ENCODE data around the gene C9orf50.

Gene C9orf50

DNA sequence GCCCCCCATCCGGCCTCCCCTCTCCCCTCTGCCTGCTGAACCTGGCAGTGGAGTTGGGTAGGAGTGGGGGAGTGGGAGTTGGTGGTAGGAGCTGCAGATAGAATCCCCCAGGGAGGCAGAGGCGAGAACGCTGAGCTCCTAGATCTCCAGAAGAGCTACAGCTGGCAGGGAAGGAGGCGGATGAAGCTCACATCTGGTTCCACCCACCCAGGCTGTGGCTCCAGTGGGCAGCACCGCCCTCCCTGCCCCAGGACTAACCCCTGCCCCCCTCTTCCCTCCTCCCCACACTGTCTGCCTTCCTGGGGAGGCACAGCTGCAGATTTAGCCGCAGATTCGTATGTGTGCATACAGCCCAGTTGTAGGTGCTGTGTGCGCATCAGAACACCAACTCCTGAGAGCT lies 34.2 kb downstream of the C9orf50 start:
- no peak for DNase-seq

DNA sequence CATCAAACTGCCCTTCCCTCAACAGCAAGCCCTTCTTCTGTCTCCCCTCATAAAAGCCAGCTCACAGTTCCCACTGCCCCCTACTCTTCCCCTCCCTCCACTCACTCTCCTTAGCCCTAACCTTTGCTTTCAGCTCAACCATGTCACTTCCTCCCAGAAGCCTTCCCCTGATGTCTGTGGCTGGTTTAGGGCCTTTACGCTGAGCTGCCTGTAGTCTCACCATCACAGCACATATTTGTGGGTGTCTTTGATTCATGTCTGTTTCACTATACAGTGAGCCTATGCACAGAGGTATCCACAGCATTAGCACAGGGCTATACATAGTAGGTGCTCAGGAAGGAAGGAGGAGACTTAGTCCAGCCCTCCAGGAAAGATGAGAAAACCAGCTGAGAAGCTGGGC lies 34.7 kb downstream of the C9orf50 start:
- no peak for DNase-seq

DNA sequence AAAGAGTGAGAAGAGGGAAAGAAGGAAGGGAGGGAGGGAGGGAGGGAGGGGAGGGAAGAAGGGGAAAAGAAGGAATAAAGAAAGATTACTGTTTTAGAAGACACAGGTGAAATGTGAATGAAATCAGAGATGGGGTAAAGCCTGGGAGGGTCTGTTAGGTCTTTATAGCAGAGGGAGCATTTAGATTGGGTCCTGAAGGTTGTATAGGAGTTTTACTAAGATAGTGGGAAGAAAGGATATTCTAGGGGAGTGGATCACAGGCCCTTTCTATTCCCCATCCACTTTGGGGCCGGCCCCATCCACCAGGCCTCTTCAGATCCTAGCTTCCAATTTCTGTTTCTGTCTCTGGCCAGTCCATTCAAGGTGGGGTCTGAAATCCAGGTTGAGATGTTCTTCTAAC lies 35.5 kb downstream of the C9orf50 start:
- DNase-seq = no peak

DNA sequence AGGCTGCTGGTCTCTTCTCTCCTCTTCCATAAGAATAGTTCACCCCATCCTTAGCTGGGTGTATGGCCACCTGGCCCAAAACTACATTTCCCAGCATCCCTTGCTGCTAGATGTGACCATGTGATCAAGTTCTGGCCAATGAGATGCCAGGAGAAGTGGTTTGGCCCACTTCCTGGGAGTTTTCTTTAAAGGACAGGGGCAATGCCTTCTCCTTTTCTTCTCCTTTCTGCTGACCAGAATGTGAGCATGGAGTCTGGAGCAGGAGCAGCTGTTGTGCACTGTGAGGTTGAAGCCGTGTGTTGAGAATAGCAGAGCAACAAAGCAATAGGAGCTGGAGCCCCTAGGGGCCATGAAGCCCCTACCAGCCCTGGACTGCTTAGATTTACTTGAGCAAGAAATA lies 36.8 kb downstream of the C9orf50 start:
- peak; percentile 42 for DNase-seq

- no peak for DNase-seq
Measured at GRCh38 chr9:129583308-129584038, 37.4 kb downstream of the C9orf50 start.

DNA sequence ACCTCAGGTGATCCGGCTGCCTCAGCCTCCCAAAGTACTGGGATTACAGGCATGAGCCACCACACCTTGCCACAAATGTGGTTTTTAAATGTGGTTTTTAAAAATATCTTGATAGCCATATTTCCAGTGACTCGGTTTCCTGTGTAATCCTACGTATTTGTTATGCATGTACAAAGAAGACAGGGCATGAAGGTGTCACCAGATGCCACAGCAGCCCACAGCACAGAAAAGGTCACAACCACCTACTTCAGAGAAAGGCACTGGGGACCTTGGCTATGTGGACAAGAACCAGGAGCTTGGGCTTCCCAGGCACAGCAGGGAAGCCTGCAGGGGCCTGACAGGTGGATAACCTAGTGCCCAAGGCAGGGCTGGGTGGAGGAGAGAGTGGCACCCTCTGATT lies 38.0 kb downstream of the C9orf50 start:
- DNase-seq = no peak

- DNase-seq = no peak
Measured at GRCh38 chr9:129581505-129582189, 39.3 kb downstream of the C9orf50 start.

DNA sequence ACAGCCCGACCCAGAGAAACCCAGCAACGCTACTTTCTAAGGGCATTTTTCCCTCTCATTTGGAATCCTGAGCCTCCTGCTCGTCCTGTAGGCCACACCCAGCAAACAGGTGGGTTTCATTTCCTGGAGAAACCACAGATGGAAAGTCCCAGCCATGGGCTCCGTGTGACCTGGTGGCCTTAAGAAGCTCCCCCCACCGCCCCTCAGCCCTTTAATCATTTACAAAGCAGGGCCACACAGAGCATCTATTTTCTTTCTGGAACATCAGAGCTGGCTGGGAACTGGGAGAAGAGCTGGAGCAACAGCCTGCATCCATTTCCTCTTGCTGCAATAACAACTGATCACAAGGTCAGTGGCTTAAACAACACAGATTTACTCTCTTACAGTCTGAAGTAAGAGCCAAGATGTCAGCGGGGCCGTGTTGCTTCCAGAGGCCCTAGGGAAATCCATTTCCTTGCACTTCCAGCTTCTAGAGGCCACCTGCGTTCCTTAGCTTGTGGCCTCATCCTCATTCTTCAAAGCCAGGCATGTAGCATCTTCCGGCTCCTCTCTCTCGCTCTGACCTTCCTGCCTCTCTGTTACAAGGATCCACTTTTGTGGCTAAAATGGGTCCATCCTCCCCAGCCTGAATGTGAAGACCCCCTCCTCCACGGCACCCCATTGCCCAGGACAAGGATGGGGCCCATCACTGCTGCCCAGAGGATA lies 40.5 kb downstream of the C9orf50 start:
- DNase-seq = no peak

DNA sequence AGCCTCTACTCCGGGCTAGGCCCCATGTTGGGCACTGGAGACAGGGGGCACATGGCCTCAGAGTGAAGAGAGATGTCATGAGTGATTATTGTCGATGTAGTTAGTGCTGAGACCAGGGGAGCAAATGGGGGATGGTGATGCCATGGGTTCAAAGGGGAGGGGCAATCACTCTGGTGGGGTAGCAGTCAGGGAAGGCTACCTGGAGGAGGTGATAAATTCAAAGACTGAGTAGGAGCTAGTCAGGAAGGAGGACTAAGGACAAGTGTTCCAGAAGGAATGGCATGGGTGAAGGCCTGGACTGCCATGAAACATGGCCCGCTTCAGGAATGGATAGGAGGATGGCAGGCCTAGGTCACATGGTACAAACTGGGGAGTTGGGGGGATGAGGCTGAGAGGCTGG lies 41.6 kb downstream of the C9orf50 start:
- DNase-seq = no peak

- no peak for DNase-seq
Measured at GRCh38 chr9:129576546-129577543, 44.1 kb downstream of the C9orf50 start.

GRCh38 chr9:129575818-129576217 lies 45.1 kb downstream of the C9orf50 start:
- no peak for DNase-seq

DNA sequence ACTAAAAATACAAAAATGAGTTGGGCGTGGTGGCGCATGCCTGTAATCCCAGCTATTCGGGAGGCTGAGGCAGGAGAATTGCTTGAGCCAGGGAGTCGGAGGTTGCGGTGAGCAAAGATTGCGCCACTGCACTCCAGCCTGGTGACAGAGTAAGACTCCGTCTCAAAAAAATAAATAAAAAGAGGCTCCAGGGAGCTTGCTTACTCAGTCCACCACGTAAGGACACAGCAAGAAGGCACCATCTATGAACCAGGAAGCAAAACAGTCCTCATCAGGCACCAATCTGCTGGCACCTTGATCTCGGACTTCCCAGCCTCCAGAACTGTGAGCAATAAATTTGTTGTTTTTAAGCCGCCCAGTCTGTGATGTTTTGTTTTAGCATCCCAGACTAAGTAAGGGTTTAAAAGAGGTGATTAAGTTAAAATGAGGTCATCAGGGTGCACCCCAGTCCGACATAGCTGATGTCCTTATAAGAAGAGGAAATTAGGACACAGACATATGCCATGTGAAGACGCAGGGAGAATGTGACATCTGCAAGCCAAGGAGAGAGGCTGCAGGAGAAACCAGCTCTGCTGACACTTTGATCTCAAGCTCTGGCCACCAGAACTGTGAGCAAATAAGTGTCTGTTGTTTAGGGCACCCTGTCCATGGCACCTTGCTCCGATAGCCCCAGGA lies 45.9 kb downstream of the C9orf50 start:
- no peak for DNase-seq

DNA sequence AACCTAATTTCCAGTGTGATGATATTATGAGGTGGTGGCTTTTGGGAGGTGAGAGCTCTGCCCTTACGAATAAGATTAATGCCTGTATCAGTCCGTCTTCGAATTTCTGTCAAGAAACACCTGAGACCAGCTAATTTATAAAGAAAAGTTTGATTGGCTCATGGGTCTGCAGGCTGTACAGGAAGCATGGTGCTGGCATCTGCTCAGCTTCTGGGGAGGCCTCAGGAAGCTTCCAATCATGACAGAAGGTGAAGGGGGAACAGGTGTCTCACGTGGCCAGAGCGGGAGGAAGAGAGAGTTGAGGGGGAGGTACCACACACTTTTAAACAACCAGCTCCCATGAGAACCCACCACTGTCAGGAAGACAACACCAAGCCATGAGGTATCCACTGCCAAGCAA lies 46.9 kb downstream of the C9orf50 start:
- no peak for DNase-seq

GRCh38 chr9:129572517-129572916 lies 48.4 kb downstream of the C9orf50 start:
- no peak for DNase-seq

DNA sequence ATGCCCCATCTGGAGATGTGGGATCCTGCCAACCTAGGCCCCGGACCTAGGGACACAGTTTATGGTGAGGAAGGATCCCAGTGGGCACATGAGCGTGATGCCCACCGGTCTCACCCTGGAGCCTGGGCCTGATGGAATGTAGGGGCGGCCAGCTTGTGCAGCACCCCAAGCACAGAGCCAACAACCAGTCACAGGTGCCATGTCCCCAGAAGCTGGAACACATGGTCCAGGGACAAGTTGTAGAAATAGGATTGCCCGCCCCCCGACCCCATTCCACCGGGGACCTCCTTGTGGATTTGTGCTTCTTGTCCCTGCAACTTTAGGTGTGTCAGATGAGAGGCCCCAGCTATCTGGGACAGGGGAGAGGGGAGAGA lies 48.9 kb downstream of the C9orf50 start:
- no peak for DNase-seq

DNA sequence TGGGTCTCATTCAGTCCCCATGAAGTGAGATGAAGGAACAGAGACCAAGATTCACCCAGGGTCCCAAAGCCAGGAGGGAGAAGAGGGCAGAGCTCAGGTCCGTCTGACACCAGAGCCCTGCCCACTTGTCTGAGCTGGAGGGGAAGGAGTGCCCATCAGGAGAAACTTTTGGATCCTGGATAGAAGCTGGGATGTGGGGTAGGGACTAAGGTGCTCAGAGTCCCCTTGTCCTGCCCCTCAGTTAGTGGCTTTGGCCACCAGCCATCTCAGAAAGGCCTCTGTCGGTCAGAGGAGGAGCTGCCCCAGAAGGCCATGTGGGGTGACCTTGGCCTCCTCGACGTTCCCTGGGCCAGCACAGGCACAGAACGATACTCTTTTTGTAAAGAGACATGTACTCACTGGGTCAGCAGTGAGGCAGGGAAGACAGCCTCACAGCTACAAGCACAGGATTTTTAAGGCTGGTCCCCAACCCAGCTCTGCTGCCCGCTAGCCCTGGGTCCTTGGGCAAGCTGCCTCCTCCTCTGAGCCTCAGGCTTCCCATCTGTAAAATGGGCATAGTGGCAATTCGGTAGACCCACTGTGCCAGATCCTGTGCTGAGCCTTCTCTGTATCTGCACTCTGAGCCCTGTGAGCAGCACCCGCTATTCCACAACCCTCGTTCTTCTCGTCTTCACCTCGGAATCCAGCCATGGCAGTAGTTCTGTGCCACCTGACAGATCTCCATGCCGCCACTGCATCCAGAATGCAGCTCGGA lies 49.4 kb downstream of the C9orf50 start:
- DNase-seq = no peak

DNA sequence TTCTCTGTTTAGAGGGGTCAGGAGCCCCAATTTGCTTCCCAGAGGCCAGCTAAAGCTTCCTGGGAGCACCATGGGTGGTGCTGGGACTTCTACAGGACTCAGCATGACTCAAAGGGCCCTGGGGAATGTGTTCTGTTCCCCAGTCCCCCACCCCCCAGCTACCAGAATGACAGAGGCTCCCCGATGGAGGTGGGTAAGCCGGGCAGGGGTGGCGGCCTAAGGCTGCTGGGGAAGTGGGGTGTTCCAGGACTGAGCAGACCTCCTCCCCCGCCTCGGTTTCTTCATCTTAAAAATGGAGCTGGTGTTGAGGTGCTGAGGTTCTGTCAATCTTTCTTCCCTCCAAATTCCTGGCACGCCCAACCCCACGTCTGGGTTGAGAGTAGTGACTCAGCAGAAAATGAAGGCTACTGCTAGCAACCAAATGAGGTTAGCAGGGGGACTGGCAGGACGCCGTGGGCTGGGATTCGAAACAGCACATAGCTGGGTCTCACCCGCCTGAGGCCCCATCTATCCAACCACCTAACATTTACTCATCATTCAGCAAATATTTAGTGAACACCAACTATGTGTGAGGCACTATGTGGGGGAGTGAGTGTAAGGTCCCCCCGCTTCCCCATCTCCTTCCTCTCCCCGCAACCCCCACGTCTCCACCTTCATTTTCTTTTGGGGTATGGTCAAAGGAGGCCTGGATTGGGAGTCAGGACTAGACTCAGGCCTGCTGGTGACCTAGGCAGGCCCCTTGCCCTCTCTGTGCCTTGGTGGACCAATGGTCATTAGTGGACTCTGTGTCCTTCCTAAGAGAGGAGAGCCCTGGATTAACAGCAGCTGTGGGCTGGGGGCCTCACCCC lies 50.2 kb downstream of the C9orf50 start:
- no peak for DNase-seq

DNA sequence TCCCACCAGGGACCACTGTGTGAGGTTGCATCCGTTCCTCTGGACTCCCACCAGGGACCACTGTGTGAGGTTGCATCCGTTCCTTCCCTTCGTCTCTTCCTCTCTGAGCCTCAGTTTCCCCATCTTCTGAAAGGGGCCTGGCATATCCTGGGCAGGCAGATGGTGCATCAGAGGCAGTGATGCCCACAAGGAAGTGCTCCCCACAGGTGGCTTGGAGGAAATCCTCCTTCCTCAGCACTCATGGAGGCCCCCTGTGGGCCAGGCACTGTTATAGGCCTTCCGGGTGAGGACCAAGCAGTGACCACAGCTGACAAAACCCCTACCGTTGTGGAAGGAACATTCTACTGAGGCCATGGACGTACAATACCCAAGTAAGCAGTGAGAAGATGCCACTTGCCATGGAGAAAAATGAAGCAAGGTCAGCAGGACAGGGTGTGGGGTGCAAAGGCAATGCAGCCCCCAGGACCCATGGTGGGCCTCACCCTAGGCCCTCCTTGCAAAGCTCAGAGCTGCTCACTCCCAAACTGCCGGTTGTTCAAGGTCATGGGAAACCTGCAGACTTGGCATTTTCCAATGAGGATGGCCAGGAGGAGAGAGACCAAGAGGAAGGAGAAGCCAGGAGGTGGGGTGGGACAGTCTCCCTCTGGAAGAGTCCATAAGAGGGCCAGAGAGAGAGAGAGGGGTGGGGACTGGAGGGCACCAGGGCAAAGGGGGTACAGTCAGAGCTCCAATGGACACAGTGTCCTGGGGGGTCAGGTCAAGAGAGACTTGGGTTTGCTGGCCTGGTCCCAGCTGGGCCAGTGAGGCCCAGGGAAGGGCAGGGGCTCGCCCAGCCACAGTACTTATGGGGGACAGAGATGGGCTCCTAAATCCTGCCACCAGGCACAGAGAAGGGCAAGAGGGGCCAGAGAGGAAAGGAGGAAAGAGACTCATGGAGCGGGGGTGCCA lies 51.1 kb downstream of the C9orf50 start:
- no peak for DNase-seq
